GM18909 (cell line): ENCODE data around the gene SLC43A3.

Source experiments
- ATAC-seq: cut with Tn5 transposase; IDR thresholded peaks from one replicate; pipeline ENCODE4 v1.9.1; 2021; ENCODE audit warnings: mild to moderate bottlenecking; ENCODE audit not compliant: unreplicated experiment, poor library complexity

The SLC43A3 gene

GRCh38 chr11:57390535-57390934 is 36.4 kb downstream of the SLC43A3 start, which contains the start of gene PRG2:
PRG2 (minus strand) TSS chr11:57390650; CDS start chr11:57389944, 706 bp downstream.
- no peak for ATAC-seq

GRCh38 chr11:57387289-57388030 is 39.5 kb downstream of the SLC43A3 start:
- ATAC-seq: no peak

- ATAC-seq: no peak
Measured at GRCh38 chr11:57386178-57386940, 40.6 kb downstream of the SLC43A3 start.

- ATAC-seq: no peak
Measured at GRCh38 chr11:57380975-57381374, 45.9 kb downstream of the SLC43A3 start, which contains the start of gene PRG3. PRG3 (minus strand) TSS chr11:57381150; CDS start chr11:57380708, 442 bp downstream.

- ATAC-seq: no peak
Measured at GRCh38 chr11:57379732-57380131, 47.2 kb downstream of the SLC43A3 start.

GRCh38 chr11:57378186-57378585 is 48.7 kb downstream of the SLC43A3 start:
- ATAC-seq: no peak

GRCh38 chr11:57377107-57377506 is 49.8 kb downstream of the SLC43A3 start:
- no peak for ATAC-seq

GRCh38 chr11:57376095-57377090 is 50.5 kb downstream of the SLC43A3 start:
- no peak for ATAC-seq

- no peak for ATAC-seq
Measured at GRCh38 chr11:57375490-57375889, 51.4 kb downstream of the SLC43A3 start.

GRCh38 chr11:57374966-57375365 is 52.0 kb downstream of the SLC43A3 start:
- ATAC-seq: no peak

GRCh38 chr11:57373146-57373545 is 53.8 kb downstream of the SLC43A3 start:
- no peak for ATAC-seq

GRCh38 chr11:57370941-57371340 is 56.0 kb downstream of the SLC43A3 start:
- ATAC-seq: no peak

GRCh38 chr11:57370251-57370650 is 56.7 kb downstream of the SLC43A3 start:
- ATAC-seq: no peak

- ATAC-seq: no peak
Measured at GRCh38 chr11:57368845-57369232, 58.1 kb downstream of the SLC43A3 start.

GRCh38 chr11:57368106-57368844 is 58.6 kb downstream of the SLC43A3 start:
- ATAC-seq: no peak

- ATAC-seq: no peak
Measured at GRCh38 chr11:57364851-57365660, 61.9 kb downstream of the SLC43A3 start.

GRCh38 chr11:57363131-57364080 is 63.5 kb downstream of the SLC43A3 start:
- no peak for ATAC-seq

- ATAC-seq: no peak
Measured at GRCh38 chr11:57361926-57362325, 65.0 kb downstream of the SLC43A3 start.
